Lower leg skin (tissue), 3 donors: ENCODE measurements around the gene GAS6.

ENCODE experiments used
- CTCF ChIP-seq, 3 donors: fragments of 450-650 bp; IDR thresholded peaks; one replicate each; pipeline ENCODE4 v1.5.1; 2016; ENCODE audit warnings: antibody characterized with exemption in 3 of 3, mild to moderate bottlenecking in 3 of 3, moderate library complexity in 2 of 3
- POLR2A ChIP-seq, 2 donors: fragments of 450-650 bp; IDR thresholded peaks; one replicate each; pipeline ENCODE4 v1.6.1; 2016 to 2017; ENCODE audit warnings: antibody characterized with exemption in 2 of 2, mild to moderate bottlenecking in 1 of 2, moderate library complexity in 1 of 2

DNA sequence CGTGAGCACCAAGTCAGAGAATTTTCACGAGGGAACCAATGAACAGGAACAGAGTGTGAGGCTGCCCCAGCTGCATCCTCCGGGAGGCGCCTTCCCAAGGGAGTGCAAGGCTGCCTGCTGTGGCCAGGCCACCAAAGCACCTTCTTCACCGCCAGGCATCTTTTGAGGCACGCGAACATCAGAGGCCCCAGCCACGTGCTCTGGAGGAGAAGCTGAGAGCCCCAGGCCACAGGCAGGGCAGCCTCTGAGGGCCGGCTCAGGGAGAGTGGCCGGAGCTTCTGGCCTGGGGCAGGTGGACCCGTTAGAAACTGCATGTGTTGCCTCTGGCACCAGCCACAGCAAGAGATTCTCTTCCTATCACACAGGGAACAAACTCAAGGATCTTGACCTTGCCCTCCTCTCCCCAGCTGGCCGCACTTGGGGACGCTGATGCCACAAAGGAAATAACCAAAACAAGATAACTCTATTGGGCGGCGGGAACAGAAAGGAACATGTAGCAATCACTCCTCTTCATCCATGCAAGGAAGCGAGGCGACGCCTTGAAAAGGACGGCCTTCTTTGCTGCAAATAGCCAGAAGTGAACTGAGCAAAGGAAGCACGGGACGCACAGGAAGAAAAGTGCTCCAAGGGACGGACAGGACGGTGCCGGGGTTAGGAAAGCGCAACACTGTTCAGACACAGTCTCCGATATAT lies 19.9 kb downstream of the GAS6 start:
- TF ChIP-seq CTCF (IDR thresholded peaks at IDR 0.05) = no peak
- TF ChIP-seq POLR2A (IDR thresholded peaks at IDR 0.05) = no peak
